GM23248 (cell line): ENCODE results near the gene FCHSD1. TPM values are rescaled to one million over a fixed set of nuclear protein-coding genes. Genes with fewer than 3 reads are reported as not detected.
"Not testable (repeated sequence)": the region's sequence is repeated elsewhere in the genome, so short reads cannot be mapped to it uniquely, and the experiment has no call there.

Experiments used
- DNase-seq: peaks from one replicate; pipeline ENCODE4 v3.0.0-alpha.2; 2015
- H2AFZ ChIP-seq: fragments of 200-600 bp; sonication (generic); 2 replicates; pipeline ENCODE4 v1.6.1; 2016; ENCODE audit warnings: antibody characterized with exemption
- H3F3A ChIP-seq: fragments of 200-600 bp; sonication (generic); 2 replicates; pipeline ENCODE4 v1.6.1; 2016; ENCODE audit warnings: mild to moderate bottlenecking, antibody characterized with exemption, mixed run types; ENCODE audit not compliant: insufficient read depth
- H3K27ac ChIP-seq: fragments of 200-600 bp; sonication (generic); 2 replicates; pipeline ENCODE4 v1.5.1; 2016; ENCODE audit warnings: mild to moderate bottlenecking
- H3K27me3 ChIP-seq: fragments of 200-600 bp; sonication (generic); replicated peaks from 2 replicates; pipeline ENCODE4 v1.6.1; 2016; ENCODE audit warnings: mild to moderate bottlenecking; ENCODE audit not compliant: insufficient read depth
- H3K36me3 ChIP-seq: fragments of 200-600 bp; sonication (generic); 2 replicates; pipeline ENCODE4 v1.6.1; 2016; ENCODE audit warnings: low read depth, mild to moderate bottlenecking
- H3K4me1 ChIP-seq: fragments of 200-600 bp; sonication (generic); 2 replicates; pipeline ENCODE4 v1.6.1; 2016; ENCODE audit warnings: mild to moderate bottlenecking; ENCODE audit not compliant: insufficient read depth
- H3K4me2 ChIP-seq: fragments of 200-600 bp; sonication (generic); one replicate; pipeline ENCODE4 v1.6.1; 2016; ENCODE audit warnings: mild to moderate bottlenecking; ENCODE audit not compliant: unreplicated experiment
- H3K4me3 ChIP-seq: fragments of 200-600 bp; sonication (generic); 2 replicates; pipeline ENCODE4 v1.5.1; 2016; ENCODE audit warnings: mild to moderate bottlenecking
- H3K79me2 ChIP-seq: fragments of 200-600 bp; sonication (generic); 2 replicates; pipeline ENCODE4 v1.6.1; 2016; ENCODE audit warnings: mild to moderate bottlenecking; ENCODE audit not compliant: insufficient read depth
- H3K9ac ChIP-seq: fragments of 200-600 bp; sonication (generic); 2 replicates; pipeline ENCODE4 v1.6.1; 2016; ENCODE audit warnings: mild to moderate bottlenecking
- H3K9me2 ChIP-seq: fragments of 200-600 bp; sonication (generic); 2 replicates; pipeline ENCODE4 v1.6.1; 2016; ENCODE audit warnings: mixed run types, mild to moderate bottlenecking, moderate library complexity; ENCODE audit not compliant: insufficient read depth
- H3K9me3 ChIP-seq: fragments of 200-600 bp; sonication (generic); one replicate; pipeline ENCODE4 v1.6.1; 2017; ENCODE audit warnings: low read depth
- H4K20me1 ChIP-seq: fragments of 200-600 bp; sonication (generic); 2 replicates; pipeline ENCODE4 v1.6.0; 2016; ENCODE audit not compliant: insufficient read depth
- EZH2 ChIP-seq: fragments of 200-600 bp; sonication (generic); IDR thresholded peaks from 2 replicates; pipeline ENCODE4 v1.6.1; 2018; ENCODE audit warnings: antibody characterized with exemption, mild to moderate bottlenecking; ENCODE audit not compliant: insufficient read depth, poor library complexity, severe bottlenecking
- EZH2phosphoT487 ChIP-seq: fragments of 200-600 bp; sonication (generic); IDR thresholded peaks from 2 replicates; pipeline ENCODE4 v1.6.1; 2018; ENCODE audit warnings: antibody characterized with exemption, moderate library complexity, mild to moderate bottlenecking, low read depth; ENCODE audit not compliant: insufficient read depth
- WGBS, 2 experiments: methylation state at CpG; one replicate each; pipeline ENCODE4 v1.1.6; 2015 to 2017; ENCODE audit warnings: low lambda C conversion rate in 2 of 2, low coverage in 1 of 2; ENCODE audit errors: missing lambda C conversion rate in 2 of 2; 5-methylcytosine and 5-hydroxymethylcytosine counted together
- in situ Hi-C: fragments of 300-500 bp; cut with MboI; formaldehyde crosslinking; loops from 2 replicates; pipeline ENCODE4 v1.15.0; 2020
- polyA plus RNA-seq: library from polyadenylated mRNA; unstranded; fragments of >200 nt; fragmentation: Nextera tagmentation; extraction: Ambion mirVana; gene quantifications from 2 replicates; pipeline ENCODE4 v1.2.1, GENCODE V29; 2016
- total RNA-seq: library from RNA; depleted of rRNA; stranded (reverse); fragments of >200 nt; shearing (Covaris generic); gene quantifications from 2 replicates; pipeline ENCODE4 v1.2.3, GENCODE V29; 2014

FCHSD1 gene
- total and polyA plus RNA-seq, 2 experiments from 2014 or later = 23.8 to 32.0 TPM

DNA sequence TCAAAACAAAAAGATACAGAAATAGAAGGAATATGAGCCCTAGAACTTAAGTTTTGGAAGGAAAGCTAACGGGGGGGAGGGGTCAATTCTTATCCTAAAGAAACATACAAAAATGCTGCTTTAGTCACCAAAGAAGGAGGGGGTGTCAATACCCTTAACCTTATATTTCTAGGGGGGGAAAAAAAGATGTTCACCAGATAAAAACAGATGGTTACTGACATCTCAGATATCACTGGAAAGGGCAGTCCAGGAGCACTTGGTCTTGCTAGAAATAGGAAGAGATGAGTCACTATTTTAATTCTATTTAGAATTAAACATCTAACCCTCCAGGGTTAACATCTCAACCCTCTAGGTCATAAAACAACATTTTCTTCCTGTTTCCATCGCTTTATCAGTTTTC is 34.1 kb downstream of the FCHSD1 start:
- H3K9me2 ChIP-seq = no peaks in the 10 kb centered on the region
- peaks cover 6% of the 10 kb centered on the region; the same call in 1 of the 2 replicates for H3K36me3 ChIP-seq
- peaks cover 41% of the 10 kb centered on the region for H3F3A ChIP-seq
- in situ Hi-C loops = no loop called here
- peak overlapping the region; percentile 83 for H3K9ac ChIP-seq
- 28 to 29% methylated on average over 2 of the region's 2 CpGs for WGBS, 2 experiments
- H2AFZ ChIP-seq = peak overlapping the region; percentile 85
- H3K4me3 ChIP-seq = peak overlapping the region; percentile 79
- peak overlapping the region; percentile 98 for H3K4me2 ChIP-seq
- peak overlapping the region; percentile 71 for H3K27ac ChIP-seq
- TF ChIP-seq EZH2 (no peak), EZH2phosphoT487 (no peak)
- peak; percentile 58 for DNase-seq
- no peaks in the 10 kb centered on the region for H4K20me1 ChIP-seq
- no peaks in the 10 kb centered on the region for H3K27me3 ChIP-seq
- peaks cover 63% of the 10 kb centered on the region for H3K79me2 ChIP-seq
- peaks cover 11% of the 10 kb centered on the region for H3K4me1 ChIP-seq
- no peaks in the 10 kb centered on the region for H3K9me3 ChIP-seq

DNA sequence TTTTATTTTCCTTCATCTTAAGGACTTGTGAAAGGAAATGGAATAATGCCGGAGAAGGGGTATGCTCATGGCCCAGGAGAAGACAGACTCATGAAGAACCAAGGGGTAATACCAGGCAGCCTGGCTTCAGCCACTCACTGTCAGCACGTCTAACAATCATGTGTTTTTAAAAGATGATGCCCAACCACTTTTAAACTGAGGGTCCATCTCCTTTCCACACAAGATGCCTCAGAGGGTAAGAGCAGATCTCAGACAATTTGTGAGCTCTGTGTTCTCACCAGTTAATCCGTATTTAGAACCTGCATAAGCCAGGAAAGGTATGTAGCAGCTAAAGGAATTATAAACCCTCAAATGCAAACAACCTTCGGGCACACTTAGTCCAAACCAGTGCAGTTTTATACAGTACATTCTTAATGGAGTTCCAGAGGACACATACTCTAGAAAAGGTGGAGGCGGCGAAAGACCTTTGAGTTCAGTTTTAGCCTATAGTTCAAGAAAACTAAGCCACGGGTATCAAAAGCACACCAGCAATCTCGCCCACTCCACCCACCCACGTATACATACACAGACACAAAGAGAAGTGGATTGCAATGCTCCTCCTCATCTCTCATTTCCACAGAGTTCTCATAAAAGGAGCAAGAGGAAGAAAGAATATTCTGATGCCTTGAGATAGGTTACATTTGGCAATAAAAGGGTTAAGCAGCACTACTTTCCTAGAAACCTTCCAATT is 35.1 kb downstream of the FCHSD1 start:
- Histone ChIP-seq H3K4me3 (peak overlapping the region; percentile 79), H3K4me1 (peaks cover 11% of the 10 kb centered on the region), H3K9me3 (no peaks in the 10 kb centered on the region), H3K9ac (no peak overlapping the region), H2AFZ (no peak overlapping the region), H3F3A (peaks cover 39% of the 10 kb centered on the region), H3K9me2 (no peaks in the 10 kb centered on the region), H3K27ac (no peak overlapping the region), H3K36me3 (no peaks in the 10 kb centered on the region), H3K27me3 (no peaks in the 10 kb centered on the region), H4K20me1 (no peaks in the 10 kb centered on the region), H3K4me2 (peak overlapping the region; percentile 98), H3K79me2 (peaks cover 73% of the 10 kb centered on the region)
- no peak for DNase-seq
- TF ChIP-seq EZH2 (no peak), EZH2phosphoT487 (no peak)
- in situ Hi-C loops = no loop called here
- 72 to 78% methylated on average over 9 of the region's 9 CpGs for WGBS, 2 experiments

DNA sequence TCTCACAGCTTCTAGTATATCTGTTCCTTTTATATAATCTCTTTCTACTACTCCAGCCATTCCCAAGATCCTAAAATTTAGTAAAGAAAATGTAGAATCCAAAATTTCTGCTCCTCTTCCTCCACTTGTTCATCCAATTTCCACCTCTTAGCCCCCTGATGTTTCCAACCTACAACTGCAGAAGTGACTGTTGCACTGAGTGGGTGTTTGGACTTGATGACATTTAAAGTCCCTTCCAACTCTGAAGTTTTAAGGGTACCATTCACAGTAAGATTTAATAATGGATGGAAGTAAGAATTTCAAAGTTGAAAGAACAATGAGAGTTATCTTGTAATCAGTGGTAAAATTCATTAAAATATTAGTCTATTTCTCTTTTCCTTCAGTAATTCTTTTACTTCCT is 37.9 kb downstream of the FCHSD1 start:
- no peak for DNase-seq
- no peak overlapping the region for H3K4me2 ChIP-seq
- H3K9ac ChIP-seq = no peak overlapping the region
- H3K4me1 ChIP-seq = peaks cover 11% of the 10 kb centered on the region
- H3K27me3 ChIP-seq = no peaks in the 10 kb centered on the region
- H3K4me3 ChIP-seq = no peak overlapping the region
- no peaks in the 10 kb centered on the region for H3K9me2 ChIP-seq
- peaks cover 99% of the 10 kb centered on the region for H3K79me2 ChIP-seq
- in situ Hi-C loops = no loop called here
- H3K9me3 ChIP-seq = no peaks in the 10 kb centered on the region
- H2AFZ ChIP-seq = no peak overlapping the region
- H3K27ac ChIP-seq = no peak overlapping the region
- peaks cover 20% of the 10 kb centered on the region for H3F3A ChIP-seq
- H4K20me1 ChIP-seq = no peaks in the 10 kb centered on the region
- H3K36me3 ChIP-seq = no peaks in the 10 kb centered on the region
- no peak for TF ChIP-seq EZH2
- no peak for TF ChIP-seq EZH2phosphoT487

- H3K9me3 ChIP-seq = no peaks in the 10 kb centered on the region
- no peaks in the 10 kb centered on the region for H3K4me1 ChIP-seq
- H3K4me3 ChIP-seq = no peak overlapping the region
- H3K9ac ChIP-seq = no peak overlapping the region
- TF ChIP-seq EZH2 (no peak), EZH2phosphoT487 (no peak)
- no peak overlapping the region for H2AFZ ChIP-seq
- H4K20me1 ChIP-seq = no peaks in the 10 kb centered on the region
- H3K4me2 ChIP-seq = no peak overlapping the region
- peaks cover 100% of the 10 kb centered on the region for H3K79me2 ChIP-seq
- H3K27ac ChIP-seq = no peak overlapping the region
- in situ Hi-C loops = no loop called here
- no peak for DNase-seq
- no peaks in the 10 kb centered on the region for H3K36me3 ChIP-seq
- peaks cover under 1% of the 10 kb centered on the region; the same call in 1 of the 2 replicates for H3F3A ChIP-seq
- 87 to 91% methylated on average over 3 of the region's 3 CpGs for WGBS, 2 experiments
- H3K9me2 ChIP-seq = no peaks in the 10 kb centered on the region
- H3K27me3 ChIP-seq = no peaks in the 10 kb centered on the region
Observed at GRCh38 chr5:141611289-141611688, 39.9 kb downstream of the FCHSD1 start.

DNA sequence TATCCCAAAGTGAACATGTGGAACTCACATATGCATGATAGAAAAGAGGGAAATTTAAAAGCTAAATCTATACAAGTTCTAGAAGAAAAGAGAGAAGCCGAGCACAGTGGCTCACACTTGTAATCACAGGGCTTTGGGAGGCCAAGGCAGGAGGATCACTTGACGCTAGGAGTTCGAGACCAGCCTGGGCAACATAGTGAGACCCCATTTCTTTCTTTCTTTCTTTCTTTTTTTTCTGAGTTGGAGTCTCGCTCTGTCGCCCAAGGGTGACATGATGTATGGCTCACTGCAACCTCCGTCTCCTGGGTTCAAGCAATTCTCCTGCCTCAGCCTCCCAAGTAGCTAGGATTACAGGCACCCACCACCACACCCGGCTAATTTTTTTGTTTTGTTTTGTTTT is 41.3 kb downstream of the FCHSD1 start:
- H3K4me3 ChIP-seq, H3K4me1 ChIP-seq, H2AFZ ChIP-seq, H3K9me2 ChIP-seq, H3K27ac ChIP-seq, H4K20me1 ChIP-seq, H3K36me3 ChIP-seq, H3K9me3 ChIP-seq, H3K27me3 ChIP-seq, H3K9ac ChIP-seq, H3K4me2 ChIP-seq, in situ Hi-C loops, H3F3A ChIP-seq, DNase-seq: not testable (repeated sequence)
- 95 to 98% methylated on average over 7 of the region's 7 CpGs for WGBS, 2 experiments
- H3K79me2 ChIP-seq = peaks cover 100% of the 10 kb centered on the region
